HTERT RPE-1 (cell line): ENCODE measurements around the gene TMEM219.
"Not testable (repeated sequence)": the region's sequence is repeated elsewhere in the genome, so short reads cannot be mapped to it uniquely, and the experiment has no call there.

Experiments used
- in situ Hi-C: fragments of 300-500 bp; cut with MboI; formaldehyde crosslinking; loops from 4 replicates; pipeline ENCODE4 v1.14.3; 2020; ENCODE audit warnings: low sequenced_read_pairs

Gene TMEM219, protein sequence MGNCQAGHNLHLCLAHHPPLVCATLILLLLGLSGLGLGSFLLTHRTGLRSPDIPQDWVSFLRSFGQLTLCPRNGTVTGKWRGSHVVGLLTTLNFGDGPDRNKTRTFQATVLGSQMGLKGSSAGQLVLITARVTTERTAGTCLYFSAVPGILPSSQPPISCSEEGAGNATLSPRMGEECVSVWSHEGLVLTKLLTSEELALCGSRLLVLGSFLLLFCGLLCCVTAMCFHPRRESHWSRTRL

DNA sequence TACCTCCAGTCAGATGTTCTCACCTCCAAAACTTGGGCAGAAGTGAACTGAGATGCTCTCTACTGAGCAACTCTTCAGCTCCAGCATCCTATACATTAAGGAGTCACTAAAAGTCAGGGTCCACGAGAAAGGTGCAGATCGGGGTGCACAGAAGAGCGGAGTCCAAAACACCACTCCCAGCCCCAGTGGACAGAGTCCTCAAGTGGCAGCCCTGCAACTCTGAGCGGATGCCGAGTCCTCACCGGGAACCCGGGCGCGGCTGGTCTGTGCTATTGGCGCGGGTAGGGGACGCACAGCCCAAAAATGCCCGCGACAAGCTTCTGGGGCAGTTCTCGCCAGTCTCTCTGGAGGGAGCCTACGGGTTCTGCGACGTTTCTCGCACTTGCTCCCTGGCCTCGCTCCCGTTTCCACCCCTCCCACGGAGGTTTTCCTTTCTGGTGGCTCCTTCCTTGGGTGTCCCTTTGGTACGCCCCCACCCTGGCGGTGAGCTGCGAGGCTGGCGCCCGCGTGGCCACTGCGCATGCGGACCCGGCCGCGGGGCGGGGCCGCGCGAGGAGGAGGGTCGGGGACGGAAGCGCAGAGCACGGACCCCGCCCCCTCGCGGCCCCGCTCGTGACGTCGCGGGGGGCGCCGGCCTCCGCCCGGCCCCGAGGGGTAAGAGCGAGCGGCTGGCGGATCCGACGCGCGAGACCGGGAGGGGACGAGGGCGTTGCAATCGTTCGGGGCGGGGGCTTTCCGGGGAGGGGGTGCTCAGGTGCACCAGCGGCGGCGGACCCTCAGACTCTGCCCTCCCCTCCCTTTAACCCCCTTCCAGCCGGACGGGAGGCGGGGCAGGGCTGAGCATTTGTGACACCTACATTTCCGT is at the start of gene TMEM219:
Gene TMEM219, plus strand, starts transcription at position 601 of the 865 bp plus-strand sequence. CDS start 1,065 bp downstream, outside the sequence.
- in situ Hi-C loops, result no loop called here

DNA sequence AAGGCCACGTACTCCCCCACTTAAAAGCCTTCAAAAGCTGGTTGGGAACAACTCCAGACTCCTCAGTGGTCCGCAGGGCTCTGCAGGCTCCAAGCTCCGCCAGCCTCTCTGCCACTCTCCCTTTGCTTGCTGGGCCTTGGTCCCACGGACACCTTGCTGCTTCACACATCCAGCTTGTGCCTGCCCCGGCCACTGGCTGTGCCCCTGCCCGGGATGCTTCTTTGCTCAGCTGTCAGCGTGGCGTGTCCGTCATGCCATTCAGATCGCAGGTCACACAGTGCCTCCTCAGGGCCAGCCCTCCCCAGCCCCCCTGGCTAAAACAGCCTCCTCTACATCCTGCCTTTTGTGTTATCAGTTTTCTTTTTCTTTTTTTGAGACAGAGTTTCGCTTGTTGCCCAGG is 49.8 kb upstream of the TMEM219 start:
- in situ Hi-C loops, result no loop called here

DNA sequence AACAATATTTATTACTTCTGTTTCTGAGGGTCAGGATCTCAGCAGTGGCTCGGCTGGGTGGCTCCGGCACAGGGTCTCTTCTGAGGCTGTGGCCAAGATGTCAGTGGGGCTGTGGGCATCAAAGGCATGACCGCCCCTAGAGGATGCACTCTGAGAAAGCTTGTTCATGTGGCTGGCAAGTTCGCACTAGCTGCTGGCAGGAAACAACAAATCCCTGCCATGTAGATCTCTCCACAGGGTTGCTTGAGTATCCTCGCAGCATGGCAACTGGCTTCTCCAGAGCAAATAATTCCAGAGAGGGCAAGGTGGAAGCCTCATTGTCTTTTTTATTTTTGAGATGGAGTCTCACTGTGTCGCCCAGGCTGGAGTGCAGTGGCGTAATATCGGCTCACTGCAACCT is 48.4 kb upstream of the TMEM219 start:
- in situ Hi-C loops, result no loop called here

DNA sequence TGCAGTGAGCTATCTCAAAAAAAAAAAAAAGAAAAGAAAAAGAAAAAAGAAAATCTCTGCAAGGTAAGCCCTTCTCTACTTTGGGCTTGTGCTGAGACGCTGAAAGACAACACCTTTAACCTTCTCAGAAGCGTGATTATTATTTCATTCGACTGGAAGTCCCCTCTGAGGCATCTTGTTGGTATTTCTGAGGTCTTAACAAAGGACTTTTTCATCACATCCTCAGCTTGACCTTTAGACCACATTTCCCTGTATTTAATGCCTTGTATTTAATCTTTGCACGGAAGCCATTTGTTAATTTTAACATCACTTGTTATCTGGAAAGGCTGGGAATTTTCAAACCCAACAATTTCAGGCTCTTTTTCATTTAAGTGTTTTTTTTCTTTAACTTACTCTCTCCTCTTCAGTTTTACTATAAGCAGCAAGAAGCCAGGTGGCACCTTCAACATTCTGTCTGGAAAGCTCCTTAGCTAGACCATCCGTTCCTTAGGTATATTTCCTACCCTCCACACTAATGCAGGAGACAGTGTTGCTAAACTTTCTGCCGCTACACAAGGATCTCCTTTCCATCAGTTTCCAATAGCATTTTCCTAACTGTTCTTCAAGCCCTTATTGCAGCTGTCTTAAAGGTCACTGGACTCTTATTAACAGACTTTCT is 46.2 kb upstream of the TMEM219 start:
- in situ Hi-C loops, result no loop called here

DNA sequence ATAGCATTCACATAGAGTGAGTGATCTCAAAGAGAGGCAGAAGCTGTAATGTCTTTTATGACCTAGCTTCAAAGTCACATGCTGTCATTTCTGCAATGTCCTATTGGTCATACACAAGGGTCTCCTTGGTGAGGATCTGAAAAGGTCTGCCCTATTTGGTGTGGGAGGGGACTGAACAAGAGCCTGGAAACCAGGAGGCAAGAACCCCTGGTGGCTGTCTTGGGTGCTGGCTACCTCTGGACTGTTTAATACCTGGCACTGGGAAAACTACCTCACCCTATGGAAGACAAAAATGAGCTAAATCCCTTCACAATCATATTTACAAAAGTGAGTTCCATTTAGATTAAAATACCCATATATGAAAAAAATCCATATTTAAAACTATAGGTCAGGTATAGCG is 44.9 kb upstream of the TMEM219 start:
- in situ Hi-C loops, result no loop called here

DNA sequence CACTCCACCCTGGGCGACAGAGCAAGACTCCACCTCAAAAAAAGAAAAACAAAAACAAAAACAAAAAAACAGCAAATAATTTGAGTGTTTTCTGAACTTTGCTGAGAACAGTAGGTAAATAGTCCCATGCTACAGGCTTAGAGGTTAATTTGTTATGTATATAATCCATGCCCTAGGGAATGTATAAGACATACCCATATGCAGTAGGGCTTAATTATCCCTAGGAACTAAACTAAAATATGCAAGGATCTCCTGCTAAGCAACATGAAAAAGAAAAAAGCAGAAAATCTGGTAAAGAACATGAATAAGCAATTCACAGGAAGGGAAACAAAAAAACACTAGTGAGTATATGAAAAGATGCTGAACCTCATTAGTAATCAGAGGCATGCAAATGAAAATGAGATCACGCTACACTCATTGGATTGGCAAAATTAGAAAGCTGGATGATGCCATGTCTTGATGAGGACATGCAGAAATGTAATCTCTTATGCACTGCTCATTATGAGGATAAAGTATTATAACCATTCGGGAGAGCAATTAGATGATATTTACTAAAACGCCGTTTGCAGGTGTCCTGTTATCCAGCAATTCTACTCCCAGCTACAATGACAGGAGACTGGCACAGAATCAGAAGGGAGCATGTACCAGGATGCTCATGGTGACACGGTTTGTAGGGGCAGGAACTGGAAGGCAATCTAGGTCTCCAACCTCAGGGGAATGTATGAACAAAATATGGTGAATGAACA is 41.4 kb upstream of the TMEM219 start:
- in situ Hi-C loops, result no loop called here

DNA sequence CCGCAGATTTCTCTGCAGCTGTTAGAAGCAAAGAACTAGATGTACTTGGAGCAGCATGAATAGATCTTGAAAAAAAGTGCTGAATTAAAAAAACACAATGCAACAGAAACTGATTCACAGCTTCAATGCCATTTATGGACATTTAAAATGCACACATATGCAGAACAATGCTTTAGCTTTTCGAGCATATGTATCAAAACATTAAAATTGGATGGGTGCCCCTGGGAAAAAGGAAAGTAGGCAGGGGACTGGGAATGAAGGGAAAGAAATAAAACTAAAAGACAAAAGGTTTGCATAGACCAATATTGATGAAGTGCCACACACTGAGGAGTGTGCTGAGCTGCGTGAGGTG is 40.9 kb upstream of the TMEM219 start:
- in situ Hi-C loops, result no loop called here

DNA sequence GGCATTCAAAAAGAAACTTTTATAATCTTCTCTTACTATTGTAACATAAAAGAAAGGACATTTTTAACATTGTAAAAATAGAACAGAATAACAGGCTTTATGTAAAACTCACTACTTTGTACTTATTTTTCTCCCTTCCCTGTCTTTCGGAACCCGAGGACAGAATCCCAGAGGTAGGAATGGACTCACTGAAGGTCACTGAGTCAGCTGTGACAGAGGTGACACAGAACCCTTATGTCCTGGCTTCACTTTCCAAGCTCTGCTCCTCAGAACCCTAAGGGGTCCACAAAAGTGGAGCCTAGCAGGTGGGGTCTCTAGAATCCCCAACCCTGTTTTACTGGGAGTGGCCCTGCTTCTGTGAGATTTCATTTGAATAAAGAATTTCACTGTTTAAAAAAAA is 39.6 kb upstream of the TMEM219 start:
- in situ Hi-C loops, result no loop called here

DNA sequence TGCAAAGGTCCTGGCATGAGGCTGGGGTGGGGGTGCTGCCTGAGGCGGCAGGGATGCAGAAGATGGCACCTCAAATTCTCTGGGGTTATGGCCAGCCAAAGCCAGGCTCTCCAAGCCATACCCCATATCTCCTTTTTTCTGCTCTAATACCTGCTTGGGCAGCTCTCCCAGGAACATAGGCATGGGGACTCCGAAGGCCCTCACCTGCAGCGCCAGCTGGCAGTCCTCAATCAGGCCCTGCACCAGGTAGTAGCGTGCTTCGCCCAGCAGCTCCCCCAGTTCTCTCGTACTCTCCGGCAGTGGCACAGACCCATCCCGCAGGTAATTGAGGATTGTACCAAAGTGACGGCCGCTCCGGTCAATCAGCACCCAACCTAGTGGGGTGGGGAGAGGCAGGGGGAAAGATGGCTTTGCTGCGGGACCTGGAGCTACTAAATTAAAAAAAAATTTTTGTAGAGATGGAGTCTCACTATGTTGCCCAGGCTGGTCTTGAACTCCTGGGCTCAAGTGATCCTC is 38.8 kb upstream of the TMEM219 start:
- in situ Hi-C loops, result no loop called here

DNA sequence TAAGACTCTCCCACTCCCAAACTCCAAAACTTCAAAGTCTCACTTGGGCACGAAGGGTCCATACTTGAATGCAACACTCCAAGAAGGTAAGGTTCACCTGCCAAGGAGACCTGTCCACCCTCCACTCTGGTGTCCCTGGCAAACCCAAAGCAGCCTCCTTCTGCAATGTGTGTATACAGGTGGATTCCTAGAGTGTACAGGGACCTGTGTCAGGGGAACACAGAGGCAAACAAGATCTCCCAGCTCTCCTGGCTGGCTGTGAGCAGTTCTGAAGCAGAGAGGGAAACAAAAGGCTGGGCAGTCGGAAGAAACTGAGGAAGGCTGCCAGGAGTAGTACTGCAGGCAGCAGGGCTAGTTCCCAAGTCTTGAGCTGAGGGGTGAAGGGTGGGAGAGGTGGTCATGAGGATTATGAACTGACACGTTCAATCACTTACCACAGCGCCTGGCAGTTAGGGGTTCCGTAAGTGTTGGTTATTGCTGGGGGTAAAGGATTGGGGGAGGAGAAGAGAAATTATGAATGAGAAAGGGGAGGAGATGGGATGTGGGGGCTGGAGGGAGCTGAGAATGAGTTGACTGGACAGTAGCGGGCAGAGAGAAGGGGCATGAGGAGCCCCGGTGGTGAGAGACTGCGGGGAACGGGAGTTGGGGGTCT is 36.6 kb upstream of the TMEM219 start:
- in situ Hi-C loops, result no loop called here

DNA sequence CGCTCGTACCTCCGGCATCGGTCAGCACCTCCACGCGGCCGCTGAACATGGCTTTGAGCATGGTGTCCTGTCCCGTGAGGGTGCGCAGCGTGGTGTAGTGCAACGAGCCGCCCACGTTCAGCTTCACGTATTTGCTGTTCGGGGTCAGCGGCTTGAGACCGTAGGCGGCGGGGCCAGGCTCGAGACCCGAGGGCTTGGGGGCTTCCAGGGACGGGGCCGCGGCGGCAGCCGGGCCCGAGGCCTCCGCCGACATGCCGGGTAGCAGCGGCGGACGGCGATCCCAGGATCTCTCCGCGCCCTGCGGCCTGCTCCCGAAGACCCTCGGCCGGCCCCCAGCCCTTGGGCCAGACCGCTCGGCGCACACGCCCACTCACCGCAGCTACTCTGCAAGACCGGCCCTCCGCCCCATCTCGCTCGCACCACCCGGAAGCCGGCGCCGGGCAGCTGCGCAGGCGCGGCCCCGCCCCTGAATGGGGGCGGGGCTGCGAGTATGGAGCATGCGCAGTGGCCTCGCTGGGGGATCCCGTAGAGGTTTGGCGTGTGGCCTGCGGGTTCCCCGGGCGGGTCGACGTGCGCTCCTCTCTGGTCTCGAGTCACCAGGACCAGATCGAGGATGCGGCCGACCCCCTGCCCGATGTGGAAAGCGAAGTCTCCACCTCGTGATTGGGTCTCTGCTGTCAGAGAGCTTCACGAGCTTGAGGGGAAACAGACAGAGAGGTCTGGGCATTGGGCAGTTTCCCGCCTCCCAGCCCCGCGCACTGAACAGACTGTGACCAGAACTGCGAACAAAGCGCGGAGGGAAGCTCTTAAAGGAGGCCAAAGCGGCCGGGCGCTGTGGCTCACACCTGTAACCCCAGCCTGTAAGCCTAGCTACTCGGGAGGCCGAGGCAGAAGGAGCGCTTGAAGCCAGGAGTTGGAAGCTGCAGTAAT is 35.8 kb upstream of the TMEM219 start, which contains the start of gene KCTD13:
Gene KCTD13, minus strand, starts transcription at position 446 of the 930 bp plus-strand sequence. Its CDS starts 193 bp downstream, at position 253.
- in situ Hi-C loops, result no loop called here

DNA sequence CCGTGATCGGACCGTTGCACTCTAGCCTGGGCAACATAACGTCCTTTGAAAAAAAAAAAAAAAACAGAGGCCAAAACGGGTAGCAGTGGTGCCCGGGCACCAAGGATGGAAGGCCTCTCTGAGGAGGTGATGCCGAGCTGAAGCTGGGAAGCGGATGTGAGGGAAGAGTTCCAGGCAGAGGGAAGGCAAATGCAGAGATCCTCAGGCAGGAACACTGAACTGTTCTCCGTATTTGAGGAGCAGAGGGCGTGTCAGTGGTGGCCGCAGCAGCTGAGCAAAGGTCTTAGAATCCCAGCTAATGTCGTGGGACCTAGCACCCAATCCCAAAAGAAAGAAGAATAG is 35.2 kb upstream of the TMEM219 start:
- in situ Hi-C loops, result no loop called here

DNA sequence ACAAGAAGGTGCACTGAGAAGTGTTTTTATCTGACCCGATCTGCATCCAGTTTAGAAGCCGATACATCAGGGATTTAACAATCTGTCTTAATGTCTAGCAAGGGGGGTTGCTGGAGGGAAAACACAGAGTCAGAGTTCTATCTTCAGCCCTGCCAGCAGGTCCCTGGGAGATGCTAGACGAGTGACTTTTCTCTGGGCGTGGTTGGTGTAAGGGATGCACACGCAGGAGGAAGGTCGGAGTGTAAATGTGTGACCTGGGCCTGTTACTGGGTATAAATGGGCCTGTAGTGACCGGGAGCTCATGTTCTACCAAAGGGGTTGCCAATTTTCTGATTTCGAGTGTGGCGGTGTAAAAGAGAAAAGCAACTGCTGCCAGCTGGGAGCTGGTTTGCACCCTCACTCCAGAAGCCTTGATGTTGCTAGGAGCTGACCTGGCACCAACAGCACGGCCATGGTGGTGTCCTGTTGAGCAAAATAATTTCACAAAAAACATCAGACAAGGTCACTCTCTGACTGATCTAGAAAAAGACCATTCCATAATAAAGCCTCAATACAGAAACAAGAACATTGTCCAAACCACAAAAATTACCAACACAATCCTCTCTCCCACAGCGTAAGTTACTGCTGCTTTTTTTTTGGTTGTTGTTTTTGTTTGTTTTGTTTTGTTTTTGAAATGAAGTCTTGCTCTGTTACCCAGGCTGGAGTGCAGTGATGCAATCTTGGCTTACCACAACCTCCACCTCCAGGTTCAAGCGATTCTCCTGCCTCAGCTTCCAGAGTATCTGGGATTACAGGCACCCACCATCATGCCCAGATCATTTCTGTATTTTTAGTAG is 34.6 kb upstream of the TMEM219 start:
- in situ Hi-C loops, result no loop called here

DNA sequence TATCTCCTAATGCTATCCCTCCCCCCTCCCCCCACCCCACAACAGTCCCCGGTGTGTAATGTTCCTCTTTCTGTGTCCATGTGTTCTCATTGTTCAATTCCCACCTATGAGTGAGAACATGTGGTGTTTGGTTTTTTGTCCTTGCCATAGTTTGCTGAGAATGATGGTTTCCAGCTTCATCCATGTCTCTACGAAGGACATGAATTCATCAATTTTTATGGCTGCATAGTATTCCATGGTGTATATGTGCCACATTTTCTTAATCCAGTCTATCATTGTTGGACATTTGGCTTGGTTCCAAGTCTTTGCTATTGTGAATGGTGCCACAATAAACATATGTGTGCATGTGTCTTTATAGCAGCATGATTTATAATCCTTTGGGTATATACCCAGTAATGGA is 30.1 kb upstream of the TMEM219 start:
- in situ Hi-C loops, result not testable (repeated sequence)

DNA sequence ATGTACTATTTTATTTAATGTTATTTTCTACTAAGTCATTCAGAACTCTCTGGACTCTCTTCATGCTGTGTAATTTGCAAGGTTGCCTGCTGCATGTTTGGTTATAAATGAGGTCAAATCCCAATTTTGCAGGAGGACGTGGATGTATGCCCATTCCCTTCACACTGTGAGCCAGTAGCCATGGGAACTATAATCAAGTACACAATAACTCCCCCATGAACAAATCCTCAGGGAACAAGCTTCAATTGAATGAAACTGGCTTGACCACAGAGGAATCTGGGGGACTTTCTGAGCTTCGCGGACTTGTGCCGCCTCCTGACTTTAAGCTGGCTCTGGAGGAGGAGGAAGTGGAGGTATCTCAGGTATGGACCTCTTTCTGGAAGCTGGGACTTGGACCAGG is 21.2 kb upstream of the TMEM219 start:
- in situ Hi-C loops, result no loop called here

DNA sequence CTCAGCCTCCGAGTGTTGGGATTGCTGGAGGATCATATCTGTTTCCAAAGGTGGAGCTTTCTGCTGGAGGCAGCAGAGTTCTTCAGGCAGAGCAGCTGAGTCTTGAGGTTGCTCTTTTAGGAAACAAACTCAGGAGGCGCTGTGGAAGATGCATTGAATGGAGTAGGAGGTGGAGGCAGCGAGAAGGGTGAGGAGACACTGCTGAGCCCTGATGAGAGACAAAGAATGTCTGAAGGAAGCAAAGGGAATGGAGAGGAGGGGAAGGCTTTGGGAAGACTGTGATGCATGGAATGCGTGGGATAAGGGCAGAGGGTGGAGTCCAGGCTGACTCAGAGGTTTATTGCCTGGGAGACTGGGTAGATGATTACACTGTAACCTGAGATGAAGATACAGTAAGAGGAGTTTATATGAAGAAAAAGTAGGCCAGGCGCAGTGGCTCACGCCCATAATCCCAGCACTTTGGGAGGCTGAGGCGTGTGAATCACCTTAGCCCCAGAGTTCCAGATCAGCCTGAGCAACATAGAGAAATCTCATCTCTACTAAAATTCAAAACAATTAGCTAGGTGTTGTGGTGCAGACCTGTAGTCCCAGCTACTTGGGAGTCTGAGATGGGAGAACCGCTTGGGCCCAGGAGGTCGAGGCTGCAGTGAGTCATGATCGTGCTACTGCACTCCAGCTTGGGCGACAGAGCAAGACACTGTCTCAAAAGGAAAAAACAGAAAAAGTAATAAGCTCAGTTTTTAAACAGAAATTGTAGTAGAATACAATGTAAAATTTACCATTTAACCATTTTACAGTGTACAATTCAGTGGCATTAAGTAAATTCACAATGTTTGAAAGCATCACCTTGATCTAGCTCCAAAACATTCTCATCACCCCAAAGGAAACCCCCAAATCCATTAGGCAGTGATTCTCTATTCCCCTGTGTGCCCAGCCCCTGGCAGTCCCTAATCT is 17.8 kb upstream of the TMEM219 start:
- in situ Hi-C loops, result no loop called here

DNA sequence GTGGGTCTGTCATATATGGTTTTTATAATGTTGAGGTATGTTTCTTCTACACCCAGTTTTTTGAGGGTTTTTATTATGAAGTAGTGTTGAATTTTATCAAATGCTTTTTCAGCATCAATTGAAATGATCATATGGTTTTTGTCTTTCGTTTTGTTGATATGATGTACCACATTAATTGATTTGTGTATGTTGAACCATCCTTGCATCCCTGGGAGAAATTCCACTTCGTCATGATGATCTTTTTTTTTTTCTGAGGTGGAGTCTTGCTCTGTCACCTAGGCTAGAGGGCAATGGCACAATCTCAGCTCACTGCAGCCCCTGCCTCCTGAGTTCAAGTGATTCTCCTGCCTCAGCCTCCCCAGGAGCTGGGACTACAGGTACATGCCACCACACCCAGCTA is 14.0 kb upstream of the TMEM219 start:
- in situ Hi-C loops, result no loop called here
